Subcutaneous abdominal adipose tissue (tissue), 5 donors: Measurements from ENCODE around the gene ACKR3.

ENCODE experiments used
- H3K27ac ChIP-seq: one replicate; pipeline ENCODE4 v1.7.0; 2013; ENCODE audit warnings: low read depth, mild to moderate bottlenecking, inconsistent platforms, low read length, moderate library complexity
- H3K27me3 ChIP-seq, 5 donors: one replicate each; pipeline ENCODE4 v1.7.0; 2013; ENCODE audit warnings: low read length in 5 of 5, inconsistent platforms in 1 of 5; ENCODE audit not compliant: control insufficient read depth in 5 of 5, insufficient read depth in 4 of 5
- H3K36me3 ChIP-seq, 5 donors: one replicate each; pipeline ENCODE4 v1.7.0; 2013; ENCODE audit warnings: low read length in 5 of 5; ENCODE audit not compliant: control insufficient read depth in 5 of 5, insufficient read depth in 5 of 5
- H3K4me1 ChIP-seq, 5 donors: one replicate each; pipeline ENCODE4 v1.7.0; 2013; ENCODE audit warnings: low read length in 5 of 5, mild to moderate bottlenecking in 3 of 5, moderate library complexity in 1 of 5; ENCODE audit not compliant: control insufficient read depth in 5 of 5, insufficient read depth in 5 of 5
- H3K4me3 ChIP-seq, 5 donors: one replicate each; pipeline ENCODE4 v1.7.0; 2013; ENCODE audit warnings: low read length in 5 of 5, low read depth in 1 of 5
- H3K9ac ChIP-seq, 5 donors: one replicate each; pipeline ENCODE4 v1.7.0; 2013; ENCODE audit warnings: low read length in 5 of 5, mild to moderate bottlenecking in 4 of 5, moderate library complexity in 3 of 5
- H3K9me3 ChIP-seq, 5 donors: one replicate each; pipeline ENCODE4 v1.7.0; 2013; ENCODE audit warnings: low read length in 5 of 5; ENCODE audit not compliant: control insufficient read depth in 5 of 5
- donor health status: healthy.
- donor health status: healthy.
- donor health status: healthy.
- donor health status: healthy.
- donor health status: healthy.

The ACKR3 gene

GRCh38 chr2:236569573-236569973 is at the start of gene ACKR3:
TSS of gene ACKR3 (plus strand) at chr2:236569825. CDS start at chr2:236580466, 10,641 bp downstream.
- Histone ChIP-seq H3K36me3 (peaks cover 0 to 12% (median 2%) of the 10 kb centered on the region in 5 donors), H3K4me1 (peaks cover 0 to 75% (median 60%) of the 10 kb centered on the region in 5 donors), H3K27me3 (no peaks in the 10 kb centered on the region), H3K27ac (peak within 1 kb of the TSS; percentile 96), H3K9me3 (no peaks in the 10 kb centered on the region), H3K4me3 (peak within 1 kb of the TSS; percentile 47 to 94 (median 76)), H3K9ac (peak within 1 kb of the TSS; percentile 65 to 81 (median 72))

- Histone ChIP-seq H3K36me3 (no peaks in the 10 kb centered on the region), H3K9me3 (no peaks in the 10 kb centered on the region), H3K27ac (no peak overlapping the region), H3K4me3 (no peak overlapping the region), H3K9ac (no peak overlapping the region), H3K27me3 (no peaks in the 10 kb centered on the region), H3K4me1 (peaks cover 0 to 21% (median 3%) of the 10 kb centered on the region in 5 donors)
Measured at GRCh38 chr2:236521556-236521955, 48.1 kb upstream of the ACKR3 start.

GRCh38 chr2:236523249-236523648 is 46.4 kb upstream of the ACKR3 start:
- Histone ChIP-seq H3K27ac (no peak overlapping the region), H3K9ac (no peak overlapping the region), H3K4me3 (no peak overlapping the region), H3K27me3 (no peaks in the 10 kb centered on the region), H3K4me1 (peaks cover 0 to 11% (median 2%) of the 10 kb centered on the region in 5 donors), H3K9me3 (no peaks in the 10 kb centered on the region), H3K36me3 (no peaks in the 10 kb centered on the region)

GRCh38 chr2:236525411-236525997 is 44.1 kb upstream of the ACKR3 start:
- Histone ChIP-seq H3K4me1 (peaks cover 0 to 6% (median 0%) of the 10 kb centered on the region in 5 donors), H3K4me3 (no peak overlapping the region), H3K27ac (no peak overlapping the region), H3K9me3 (no peaks in the 10 kb centered on the region), H3K27me3 (no peaks in the 10 kb centered on the region), H3K9ac (no peak overlapping the region), H3K36me3 (no peaks in the 10 kb centered on the region)

GRCh38 chr2:236526455-236527158 is 43.0 kb upstream of the ACKR3 start:
- no peak overlapping the region for H3K9ac ChIP-seq
- no peaks in the 10 kb centered on the region for H3K9me3 ChIP-seq
- H3K4me1 ChIP-seq: peaks cover 0 to 6% (median 0%) of the 10 kb centered on the region in 5 donors
- H3K27ac ChIP-seq: no peak overlapping the region
- H3K4me3 ChIP-seq: no peak overlapping the region
- no peaks in the 10 kb centered on the region for H3K36me3 ChIP-seq
- no peaks in the 10 kb centered on the region for H3K27me3 ChIP-seq

GRCh38 chr2:236527159-236527630 is 42.4 kb upstream of the ACKR3 start:
- no peaks in the 10 kb centered on the region for H3K36me3 ChIP-seq
- H3K27ac ChIP-seq: no peak overlapping the region

GRCh38 chr2:236529606-236530005 is 40.0 kb upstream of the ACKR3 start:
- Histone ChIP-seq H3K27ac (no peak overlapping the region), H3K27me3 (no peaks in the 10 kb centered on the region), H3K4me1 (peaks cover 0 to 2% (median 0%) of the 10 kb centered on the region in 5 donors), H3K9me3 (no peaks in the 10 kb centered on the region), H3K4me3 (no peak overlapping the region), H3K36me3 (no peaks in the 10 kb centered on the region), H3K9ac (no peak overlapping the region)

More at GRCh38 chr2:236527159-236527630, 42.4 kb upstream of the ACKR3 start:
- Histone ChIP-seq H3K4me1 (peaks cover 0 to 6% (median 0%) of the 10 kb centered on the region in 5 donors), H3K9ac (no peak overlapping the region), H3K9me3 (no peaks in the 10 kb centered on the region), H3K27me3 (no peaks in the 10 kb centered on the region), H3K4me3 (no peak overlapping the region)

GRCh38 chr2:236530512-236530911 is 39.1 kb upstream of the ACKR3 start:
- no peak overlapping the region for H3K4me3 ChIP-seq
- no peaks in the 10 kb centered on the region for H3K27me3 ChIP-seq
- H3K9me3 ChIP-seq: no peaks in the 10 kb centered on the region
- no peaks in the 10 kb centered on the region for H3K36me3 ChIP-seq
- peaks cover 0 to 2% (median 0%) of the 10 kb centered on the region in 5 donors for H3K4me1 ChIP-seq
- no peak overlapping the region for H3K9ac ChIP-seq
- no peak overlapping the region for H3K27ac ChIP-seq

GRCh38 chr2:236531195-236531594 is 38.4 kb upstream of the ACKR3 start:
- H3K9ac ChIP-seq: no peak overlapping the region
- no peaks in the 10 kb centered on the region for H3K27me3 ChIP-seq
- H3K9me3 ChIP-seq: no peaks in the 10 kb centered on the region
- no peak overlapping the region for H3K27ac ChIP-seq
- H3K4me1 ChIP-seq: peaks cover 0 to 2% (median 0%) of the 10 kb centered on the region in 5 donors
- H3K36me3 ChIP-seq: no peaks in the 10 kb centered on the region
- H3K4me3 ChIP-seq: no peak overlapping the region

- H3K4me3 ChIP-seq: no peak overlapping the region
- peaks cover 0 to 2% (median 0%) of the 10 kb centered on the region in 5 donors for H3K4me1 ChIP-seq
- no peak overlapping the region for H3K27ac ChIP-seq
Measured at GRCh38 chr2:236531996-236532395, 37.6 kb upstream of the ACKR3 start.

More at GRCh38 chr2:236531996-236532395, 37.6 kb upstream of the ACKR3 start:
- Histone ChIP-seq H3K36me3 (no peaks in the 10 kb centered on the region), H3K27me3 (no peaks in the 10 kb centered on the region), H3K9ac (no peak overlapping the region), H3K9me3 (no peaks in the 10 kb centered on the region)
